ENCODE results near the gene STATH.

STATH gene

GRCh38 chr4:69965628-69966027 lies 30.1 kb upstream of the STATH start, which contains the start of gene CSN2:
TSS of gene CSN2 (minus strand) at chr4:69965728. CDS start at chr4:69960995, 4,733 bp downstream.
- Histone ChIP-seq H3K79me2 (ENCODE audit: insufficient read depth, low read length) (no peaks in the 10 kb centered on the region), H4K20me1 (ENCODE audit: insufficient read depth, low read length) (no peaks in the 10 kb centered on the region), H3K4me1 (ENCODE audit: insufficient read depth, low read length, severe bottlenecking) (no peaks in the 10 kb centered on the region), H3K4me2 (ENCODE audit: low read length) (no peak within 1 kb of the TSS), H3K9me3 (ENCODE audit: low read length) (no peaks in the 10 kb centered on the region), H3K9ac (ENCODE audit: low read length) (no peak within 1 kb of the TSS), H3K27ac (ENCODE audit: low read depth, low read length, poor library complexity, severe bottlenecking) (no peak within 1 kb of the TSS), H3K36me3 (ENCODE audit: insufficient read depth, low read length) (no peaks in the 10 kb centered on the region), H2AFZ (ENCODE audit: low read length) (no peak within 1 kb of the TSS), H3K4me3 (ENCODE audit: low read depth, low read length, poor library complexity, severe bottlenecking) (no peak within 1 kb of the TSS), H3F3A (ENCODE audit: insufficient read depth, low read length) (no peaks in the 10 kb centered on the region), H3K9me2 (ENCODE audit: low read depth, low read length) (no peaks in the 10 kb centered on the region), H3K27me3 (ENCODE audit: insufficient read depth, low read length) (no peaks in the 10 kb centered on the region)
- TF ChIP-seq CTCF (IDR thresholded peaks at IDR 0.05; ENCODE audit: low read length) (no peak), EZH2 (IDR thresholded peaks at IDR 0.05; ENCODE audit: borderline replicate concordance, low read length) (no peak)

DNA sequence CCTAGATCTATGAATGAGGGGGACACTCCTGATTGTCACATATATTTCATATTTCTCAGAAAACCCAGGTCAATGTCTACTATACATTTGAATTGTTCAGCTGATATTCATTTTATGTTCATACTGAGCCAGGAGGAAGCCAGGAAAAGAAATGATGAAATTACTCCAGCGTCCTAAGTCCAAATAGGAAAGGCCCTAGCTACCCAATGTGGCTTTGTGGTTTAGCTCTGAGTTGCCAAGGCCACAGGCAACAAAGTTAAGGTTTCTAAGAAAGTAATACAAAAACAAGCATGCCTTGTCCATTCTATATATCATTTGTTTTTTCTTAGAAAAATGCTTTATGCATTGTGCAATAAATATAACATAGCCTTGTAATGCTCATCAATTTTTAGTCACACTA lies 25.7 kb upstream of the STATH start:
- Histone ChIP-seq H3K4me2 (ENCODE audit: low read length) (no peak overlapping the region), H3K36me3 (ENCODE audit: insufficient read depth, low read length) (no peaks in the 10 kb centered on the region), H3F3A (ENCODE audit: insufficient read depth, low read length) (no peaks in the 10 kb centered on the region), H3K79me2 (ENCODE audit: insufficient read depth, low read length) (no peaks in the 10 kb centered on the region), H3K9me2 (ENCODE audit: low read depth, low read length) (no peaks in the 10 kb centered on the region), H3K27me3 (ENCODE audit: insufficient read depth, low read length) (no peaks in the 10 kb centered on the region), H3K27ac (ENCODE audit: low read depth, low read length, poor library complexity, severe bottlenecking) (no peak overlapping the region), H3K9me3 (ENCODE audit: low read length) (no peaks in the 10 kb centered on the region), H3K4me1 (ENCODE audit: insufficient read depth, low read length, severe bottlenecking) (no peaks in the 10 kb centered on the region), H4K20me1 (ENCODE audit: insufficient read depth, low read length) (no peaks in the 10 kb centered on the region), H3K9ac (ENCODE audit: low read length) (no peak overlapping the region), H2AFZ (ENCODE audit: low read length) (no peak overlapping the region), H3K4me3 (ENCODE audit: low read depth, low read length, poor library complexity, severe bottlenecking) (no peak overlapping the region)
- TF ChIP-seq EZH2 (IDR thresholded peaks at IDR 0.05; ENCODE audit: borderline replicate concordance, low read length): no peak
- TF ChIP-seq CTCF (IDR thresholded peaks at IDR 0.05; ENCODE audit: low read length): no peak

DNA sequence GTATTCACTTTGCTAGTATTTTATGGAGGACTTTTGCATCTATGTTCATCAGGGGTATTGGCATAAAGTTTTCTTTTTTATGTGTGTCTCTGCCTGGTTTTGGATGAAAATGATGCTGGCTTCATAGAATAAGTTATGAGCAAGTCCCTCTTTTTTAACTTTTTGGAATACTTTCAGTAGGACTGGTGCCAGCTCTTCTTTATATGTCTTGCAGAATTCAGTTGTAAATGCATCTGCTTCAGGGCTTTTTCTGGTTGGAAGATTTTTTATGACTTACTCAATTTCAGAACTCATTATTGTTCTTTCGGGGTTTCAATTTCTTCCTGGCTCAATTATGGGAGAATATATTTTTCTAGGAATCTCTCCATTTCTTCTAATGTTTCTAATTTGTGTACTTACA lies 21.1 kb upstream of the STATH start:
- TF ChIP-seq CTCF (IDR thresholded peaks at IDR 0.05; ENCODE audit: low read length): no peak
- no peak for TF ChIP-seq EZH2 (IDR thresholded peaks at IDR 0.05; ENCODE audit: borderline replicate concordance, low read length)
- 0 out of 2 replicates have a peak, but pooled peaks cover 2% of the 10 kb centered on the region for H3F3A ChIP-seq (ENCODE audit: insufficient read depth, low read length)

More for the DNA sequence above, 21.1 kb upstream of the STATH start:
- Histone ChIP-seq H2AFZ (ENCODE audit: low read length) (no peak overlapping the region), H3K27me3 (ENCODE audit: insufficient read depth, low read length) (no peaks in the 10 kb centered on the region), H3K27ac (ENCODE audit: low read depth, low read length, poor library complexity, severe bottlenecking) (no peak overlapping the region), H3K36me3 (ENCODE audit: insufficient read depth, low read length) (no peaks in the 10 kb centered on the region), H3K4me2 (ENCODE audit: low read length) (no peak overlapping the region), H3K79me2 (ENCODE audit: insufficient read depth, low read length) (no peaks in the 10 kb centered on the region), H3K9me3 (ENCODE audit: low read length) (no peaks in the 10 kb centered on the region), H4K20me1 (ENCODE audit: insufficient read depth, low read length) (no peaks in the 10 kb centered on the region), H3K4me3 (ENCODE audit: low read depth, low read length, poor library complexity, severe bottlenecking) (no peak overlapping the region), H3K9me2 (ENCODE audit: low read depth, low read length) (no peaks in the 10 kb centered on the region), H3K4me1 (ENCODE audit: insufficient read depth, low read length, severe bottlenecking) (no peaks in the 10 kb centered on the region), H3K9ac (ENCODE audit: low read length) (no peak overlapping the region)
